Esophagus mucosa (tissue), 1 donor: ENCODE results near the gene MCAT. TPM values are rescaled to one million over a fixed set of nuclear protein-coding genes. Genes with fewer than 3 reads are reported as not detected.
"Not testable (repeated sequence)": the region's sequence is repeated elsewhere in the genome, so short reads cannot be mapped to it uniquely, and the experiment has no call there.

Experiments
- ATAC-seq: fragments of 200-7000 bp; cut with Tn5 transposase; one replicate; pipeline ENCODE4 v1.9.1; 2020
- total RNA-seq: library from RNA; stranded (reverse); gene quantifications from one replicate; pipeline ENCODE4 v1.2.4, GENCODE V29; 2023
- donor health status: DM: yes; HTN: yes; CAD: no.

The MCAT gene
- total RNA-seq, 1 donor from 2014 or later: 14.9 TPM

DNA sequence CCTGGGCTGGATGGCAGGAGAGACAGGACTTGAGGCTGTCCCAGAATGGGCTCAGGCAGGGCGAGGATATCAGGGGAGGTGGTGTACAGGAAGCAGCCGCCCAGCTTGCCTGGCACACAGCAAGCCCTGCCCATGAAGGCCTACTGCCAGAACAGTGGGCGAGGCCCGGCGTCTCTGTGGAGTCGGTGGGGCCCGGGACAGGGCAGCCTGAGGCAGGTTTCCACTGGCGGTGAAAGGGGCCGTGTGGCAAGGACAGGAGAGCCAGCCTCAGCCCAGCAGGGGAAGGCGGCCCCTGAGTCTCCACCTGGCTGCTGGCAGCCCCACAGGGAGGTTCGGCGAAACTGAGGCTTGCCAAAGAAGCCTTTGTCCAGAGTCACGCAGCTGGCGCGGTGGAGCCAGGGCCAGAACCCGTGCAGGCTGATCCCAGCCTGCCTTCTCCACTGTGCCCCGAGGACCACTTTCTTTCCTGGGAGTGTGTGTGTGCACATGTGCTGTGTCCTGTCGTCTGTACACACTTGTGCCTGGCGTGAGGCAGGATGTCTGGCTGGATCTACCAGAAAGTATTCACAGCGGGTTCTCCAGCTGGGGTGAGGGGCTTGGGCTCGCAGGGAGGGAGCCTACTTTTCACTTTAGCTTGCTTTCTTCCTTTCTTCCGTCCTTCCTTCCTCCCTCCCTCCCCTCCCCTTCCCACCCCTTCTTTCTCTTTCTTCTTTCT is 9.3 kb upstream of the MCAT start:
- peak; percentile 80 for ATAC-seq

DNA sequence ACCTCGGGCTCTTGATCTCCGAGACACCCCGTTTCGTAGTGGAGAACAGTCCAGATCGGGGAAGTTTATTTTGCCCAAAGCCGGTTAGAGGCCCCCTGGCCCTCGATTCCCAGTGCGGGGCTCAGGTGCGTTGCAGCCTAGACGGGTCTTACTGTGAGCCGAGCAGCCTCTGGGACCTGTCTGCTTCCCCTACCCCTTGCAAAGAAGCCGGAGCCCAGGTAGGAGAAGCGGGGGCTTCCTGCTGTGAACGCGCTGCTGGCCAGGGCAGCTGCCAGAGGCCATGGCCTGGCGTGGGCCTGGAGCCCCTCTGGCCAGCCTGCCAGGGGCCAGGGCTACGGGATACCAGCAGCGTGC is 8.8 kb upstream of the MCAT start:
- ATAC-seq: peak; percentile 4

DNA sequence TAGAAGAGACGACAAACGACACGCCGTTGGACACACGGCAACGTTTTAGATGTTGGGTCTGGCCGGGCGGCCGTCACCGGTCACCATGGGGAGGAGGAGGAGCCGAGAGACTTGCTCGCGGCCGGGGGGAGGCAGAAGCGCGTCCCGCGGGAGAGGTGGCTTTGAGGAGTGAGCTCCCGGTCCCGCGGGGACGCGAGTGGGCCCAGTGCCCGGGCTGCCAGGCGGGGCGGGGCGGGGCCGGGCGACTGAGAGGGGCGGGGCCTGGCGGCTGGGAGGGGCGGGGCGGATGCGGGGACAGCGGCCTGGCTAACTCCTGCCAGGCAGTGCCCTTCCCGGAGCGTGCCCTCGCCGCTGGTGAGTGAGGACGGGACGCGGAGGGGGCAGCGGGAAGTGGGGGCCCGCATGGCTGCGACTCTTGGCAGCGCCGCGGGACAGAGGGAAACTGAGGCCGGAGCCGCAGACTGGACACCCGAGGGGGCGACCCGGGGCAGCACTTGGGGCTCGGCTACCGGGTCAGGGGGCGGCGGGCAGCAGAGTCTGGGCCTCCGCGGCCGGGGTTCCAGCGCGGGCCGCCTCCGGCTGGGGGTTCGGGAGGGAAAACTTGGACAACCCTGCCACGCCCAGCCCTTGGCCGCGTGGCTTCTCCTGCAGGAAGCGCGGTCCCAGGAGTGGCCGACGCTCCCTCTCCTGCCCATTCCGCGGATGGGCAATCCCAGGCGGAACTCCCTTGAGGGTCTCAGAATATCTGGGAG is 8.2 kb upstream of the MCAT start, which contains the start of gene TSPO:
Gene TSPO, plus strand, starts transcription at position 309 of the 752 bp plus-strand sequence. CDS start 7,680 bp downstream, outside the sequence.
- peak; percentile 68 for ATAC-seq

DNA sequence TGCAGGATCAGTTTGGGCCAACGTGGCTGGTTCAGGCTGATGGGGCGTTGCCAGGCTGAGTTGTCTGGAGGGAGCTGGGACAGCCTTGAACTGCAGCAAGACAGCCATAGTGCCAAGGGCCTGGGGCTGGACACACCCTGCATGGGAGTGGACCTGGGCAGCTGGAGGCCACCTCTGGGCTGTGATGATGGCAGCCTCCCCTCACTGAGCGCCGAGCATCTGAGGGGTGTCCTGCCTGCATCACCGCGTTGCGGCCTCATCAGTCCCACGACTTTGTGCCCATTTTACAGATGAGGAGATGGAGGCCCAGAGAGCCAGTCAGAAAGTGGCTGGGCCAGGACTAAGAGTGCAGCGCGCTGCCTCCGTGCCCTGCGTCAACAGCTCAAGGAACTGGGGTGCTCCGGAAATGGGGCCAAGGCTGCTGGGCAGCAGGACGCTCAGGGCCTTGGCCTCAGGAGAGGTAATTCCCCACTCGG is 7.6 kb upstream of the MCAT start:
- no peak for ATAC-seq

DNA sequence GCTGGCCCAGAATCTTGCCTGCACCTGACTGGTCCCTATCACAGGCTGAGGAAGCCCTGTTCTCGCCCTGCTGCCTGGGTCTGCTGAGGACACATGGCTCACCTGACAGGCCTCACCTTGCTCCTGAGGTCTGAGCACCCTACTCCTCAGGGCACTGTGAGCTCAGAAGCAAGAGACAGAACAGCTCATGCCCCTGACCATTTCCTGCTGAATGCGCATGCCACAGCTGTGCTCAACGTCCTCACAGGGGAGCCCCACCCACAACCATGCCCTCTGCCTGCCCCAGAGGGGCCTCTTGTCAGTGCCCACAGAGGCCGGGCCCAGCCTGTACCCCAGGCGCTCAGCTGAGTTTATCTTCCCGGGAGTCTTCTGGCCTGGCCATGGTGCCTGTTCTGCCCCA is 5.4 kb upstream of the MCAT start:
- ATAC-seq: peak; percentile 40

DNA sequence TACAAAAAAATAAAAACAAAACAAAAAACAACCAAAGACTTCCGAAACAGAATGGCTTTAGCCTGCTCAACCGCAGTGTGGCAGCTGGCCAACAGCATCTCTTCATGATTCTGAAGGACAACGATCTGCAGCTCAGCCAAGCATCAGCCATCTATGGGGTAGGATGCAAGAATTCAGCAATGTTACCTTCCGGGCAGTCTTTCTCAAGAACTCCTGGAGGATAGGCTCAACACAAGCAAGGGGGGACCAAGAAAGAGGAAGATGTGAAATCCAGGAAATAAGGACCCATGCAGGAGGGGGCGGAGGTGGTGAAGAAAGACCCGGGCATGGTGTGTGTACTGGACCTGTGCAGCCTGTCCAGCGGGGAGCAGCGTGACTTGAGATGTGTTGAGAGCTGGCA is 4.6 kb upstream of the MCAT start:
- ATAC-seq: no peak

DNA sequence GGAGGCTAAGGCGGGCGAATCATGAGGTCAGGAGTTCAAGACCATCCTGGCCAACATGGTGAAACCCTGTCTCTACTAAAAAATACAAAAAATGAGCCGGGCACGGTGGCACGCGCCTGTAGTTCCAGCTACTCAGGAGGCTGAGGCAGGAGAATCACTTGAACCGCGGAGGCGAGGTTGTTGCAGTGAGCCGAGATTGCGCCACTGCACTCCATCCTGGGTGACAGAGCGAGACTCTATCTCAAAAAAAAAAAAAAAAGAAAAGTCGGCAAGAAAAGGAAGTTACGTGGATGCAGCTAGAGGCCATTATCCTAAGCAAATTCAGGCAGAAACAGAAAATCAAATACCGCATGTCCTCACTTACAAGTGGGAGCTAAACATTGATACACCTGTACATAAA is 3.1 kb upstream of the MCAT start:
- ATAC-seq: not testable (repeated sequence)

DNA sequence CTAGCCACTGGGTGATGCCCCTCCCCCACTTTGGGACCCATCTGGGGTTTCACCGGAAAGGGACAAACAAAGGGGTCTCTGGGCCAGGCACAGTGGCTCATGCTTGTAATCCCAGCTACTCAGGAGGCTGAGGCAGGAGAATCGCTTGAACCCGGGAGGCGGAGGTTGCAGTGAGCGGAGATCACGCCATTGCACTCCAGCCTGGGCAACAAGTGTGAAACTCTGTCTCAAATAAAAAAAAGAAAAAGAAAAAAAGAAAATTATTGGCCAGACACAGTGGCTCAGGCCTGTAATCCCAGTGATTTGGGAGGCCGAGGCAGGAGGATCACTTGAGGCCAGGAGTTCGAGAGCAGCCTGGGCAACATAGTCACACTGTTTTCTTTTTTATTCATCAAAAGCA is 2.2 kb upstream of the MCAT start:
- not testable (repeated sequence) for ATAC-seq

DNA sequence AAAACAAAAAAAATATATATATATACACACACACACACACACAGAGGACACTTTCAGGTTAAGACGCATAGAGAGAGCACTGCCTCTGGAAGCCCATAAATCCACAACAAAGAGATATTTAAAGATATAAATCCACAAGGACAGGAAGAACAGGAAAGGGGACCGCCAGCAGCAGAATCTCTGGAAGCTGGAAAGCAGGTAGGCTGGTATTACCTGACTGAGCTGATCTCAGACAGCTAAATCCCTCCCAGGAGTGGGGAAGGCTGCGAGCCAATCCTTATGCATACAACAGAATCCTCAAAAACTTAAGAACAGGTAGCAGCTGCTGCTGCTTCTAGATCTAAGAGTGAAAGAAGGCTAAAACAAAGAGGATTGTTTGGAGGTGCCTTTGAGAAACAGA is 1.8 kb upstream of the MCAT start:
- ATAC-seq: peak; percentile 78

DNA sequence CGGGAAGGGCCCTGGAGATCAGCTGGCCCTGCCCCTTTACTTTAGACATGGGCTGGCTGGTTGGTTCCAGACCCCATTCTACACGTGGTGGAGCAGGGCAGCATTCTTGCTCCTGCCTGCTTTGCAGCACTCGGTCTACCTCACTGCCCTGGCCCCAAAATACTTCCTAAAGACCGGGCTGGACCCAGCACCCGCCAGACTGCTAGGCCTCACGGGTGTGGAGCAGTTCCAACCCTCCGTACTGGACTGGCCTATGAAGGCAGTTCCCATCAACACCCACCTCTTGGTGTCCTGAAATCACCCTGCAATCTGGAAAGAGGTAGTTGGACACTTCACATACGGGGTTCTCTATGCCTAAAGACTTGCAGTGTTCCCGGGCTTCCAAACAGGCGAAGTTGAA is 6.4 kb downstream of the MCAT start:
- ATAC-seq: no peak

DNA sequence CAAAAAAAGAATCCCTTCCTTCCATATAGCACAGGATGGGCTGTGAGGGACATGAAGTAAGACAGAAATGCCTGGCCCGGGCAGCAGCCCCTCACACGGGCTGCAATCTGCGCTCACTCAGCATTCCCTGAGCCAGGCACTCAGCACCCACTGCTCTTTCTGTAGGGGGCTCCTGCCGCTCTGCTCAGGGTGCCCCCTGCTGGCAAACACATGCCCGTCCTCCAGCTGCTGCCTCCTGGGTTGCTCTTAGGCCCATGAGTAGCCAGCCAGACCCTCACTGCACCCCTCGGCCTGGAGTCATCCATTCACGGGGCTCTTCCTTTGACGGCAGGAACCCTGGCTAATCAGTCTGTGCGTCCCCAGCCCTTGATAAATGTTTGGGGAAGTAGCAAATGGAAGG is 6.9 kb downstream of the MCAT start:
- ATAC-seq: peak; percentile 36

DNA sequence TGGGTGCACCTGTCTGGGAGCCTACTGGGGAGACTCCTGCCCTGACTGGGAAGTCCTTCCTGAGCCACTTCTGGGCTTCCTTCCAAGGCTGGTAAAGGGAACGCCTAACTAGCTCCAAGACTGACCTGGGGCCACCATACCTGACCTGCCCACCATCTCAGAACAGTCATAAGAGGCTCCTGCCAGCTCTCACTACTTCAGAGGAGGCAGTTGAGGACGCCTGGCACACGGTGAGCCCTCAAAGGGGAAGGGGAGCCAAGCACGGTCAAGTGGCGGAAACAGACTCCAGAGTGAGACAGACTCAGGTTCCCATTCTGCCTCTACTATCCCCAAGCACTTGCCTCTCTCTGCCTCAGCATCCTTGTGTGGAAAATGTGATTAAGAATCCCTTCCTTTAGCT is 7.6 kb downstream of the MCAT start:
- ATAC-seq: peak; percentile 47

DNA sequence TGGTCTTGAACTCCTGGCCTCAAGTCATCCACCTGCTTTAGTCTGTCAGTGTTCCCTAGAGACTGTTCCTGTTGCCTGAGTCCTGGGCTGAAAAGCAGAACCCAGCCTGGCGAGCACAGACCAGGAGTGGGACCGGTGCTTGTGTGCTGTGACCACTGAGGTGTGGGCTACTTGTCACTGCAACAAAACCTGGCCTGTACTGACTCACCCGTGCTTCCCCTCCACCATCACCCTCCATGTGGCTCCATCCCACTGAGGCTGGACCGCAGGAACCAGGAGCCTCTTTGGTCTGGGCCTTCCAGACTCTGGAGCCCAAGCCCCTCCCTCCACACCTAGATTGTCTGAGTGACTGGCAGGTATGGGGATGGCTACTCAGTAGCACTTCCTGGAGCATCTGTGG is 8.6 kb downstream of the MCAT start:
- ATAC-seq: peak; percentile 1

DNA sequence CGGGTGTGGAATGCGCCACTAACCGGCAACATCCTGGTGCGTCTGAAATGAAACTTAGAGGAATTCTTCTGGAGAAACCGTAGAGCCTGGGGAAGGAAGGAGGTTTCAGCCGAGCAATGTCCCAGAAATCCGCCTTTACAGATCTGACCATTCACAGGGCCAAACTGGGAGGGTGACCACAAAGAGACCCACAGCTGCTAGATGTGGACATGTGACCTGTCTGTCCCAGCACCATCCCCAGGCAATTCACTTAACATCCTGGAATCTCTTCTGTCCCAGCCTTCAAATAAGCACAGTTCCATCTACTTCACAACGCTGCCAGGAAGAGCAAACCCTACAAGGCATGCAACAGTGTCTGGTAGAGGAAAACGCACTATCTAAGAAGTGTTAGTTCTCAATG is 9.8 kb downstream of the MCAT start:
- no peak for ATAC-seq

DNA sequence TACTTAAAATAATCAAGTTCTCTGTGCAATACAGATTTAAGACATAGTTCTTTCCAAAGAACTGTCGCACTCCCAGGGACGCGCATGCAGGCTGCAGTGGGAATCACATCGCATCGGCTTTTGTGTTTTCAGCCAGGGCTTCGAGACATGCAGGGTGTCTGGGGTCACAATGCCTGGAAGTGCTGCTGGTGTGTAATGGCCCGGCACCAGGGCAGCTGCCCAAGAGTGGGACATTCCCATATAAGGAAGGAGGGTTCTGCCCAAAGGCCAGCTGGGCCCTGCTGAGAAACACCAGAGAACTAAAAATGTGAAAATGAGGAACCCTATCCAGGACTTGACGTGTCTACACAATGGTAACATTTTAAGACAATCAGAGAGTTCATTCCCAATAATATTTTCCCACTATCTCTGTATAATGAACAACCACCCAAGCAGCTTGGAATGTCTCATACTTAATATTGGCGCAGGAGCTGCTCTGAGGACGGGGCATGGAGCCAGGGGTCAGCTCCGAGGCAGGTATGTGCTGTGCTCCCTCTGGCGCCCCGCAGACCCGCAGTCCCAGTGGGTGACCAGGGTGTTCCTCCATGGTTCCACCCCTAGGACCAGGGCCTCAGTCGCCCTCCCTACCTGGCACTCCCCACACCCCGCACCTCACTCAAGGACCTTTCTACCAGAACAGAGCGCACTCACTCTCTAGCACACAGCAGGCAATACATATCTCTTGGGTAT is 11.3 kb downstream of the MCAT start:
- ATAC-seq: no peak

DNA sequence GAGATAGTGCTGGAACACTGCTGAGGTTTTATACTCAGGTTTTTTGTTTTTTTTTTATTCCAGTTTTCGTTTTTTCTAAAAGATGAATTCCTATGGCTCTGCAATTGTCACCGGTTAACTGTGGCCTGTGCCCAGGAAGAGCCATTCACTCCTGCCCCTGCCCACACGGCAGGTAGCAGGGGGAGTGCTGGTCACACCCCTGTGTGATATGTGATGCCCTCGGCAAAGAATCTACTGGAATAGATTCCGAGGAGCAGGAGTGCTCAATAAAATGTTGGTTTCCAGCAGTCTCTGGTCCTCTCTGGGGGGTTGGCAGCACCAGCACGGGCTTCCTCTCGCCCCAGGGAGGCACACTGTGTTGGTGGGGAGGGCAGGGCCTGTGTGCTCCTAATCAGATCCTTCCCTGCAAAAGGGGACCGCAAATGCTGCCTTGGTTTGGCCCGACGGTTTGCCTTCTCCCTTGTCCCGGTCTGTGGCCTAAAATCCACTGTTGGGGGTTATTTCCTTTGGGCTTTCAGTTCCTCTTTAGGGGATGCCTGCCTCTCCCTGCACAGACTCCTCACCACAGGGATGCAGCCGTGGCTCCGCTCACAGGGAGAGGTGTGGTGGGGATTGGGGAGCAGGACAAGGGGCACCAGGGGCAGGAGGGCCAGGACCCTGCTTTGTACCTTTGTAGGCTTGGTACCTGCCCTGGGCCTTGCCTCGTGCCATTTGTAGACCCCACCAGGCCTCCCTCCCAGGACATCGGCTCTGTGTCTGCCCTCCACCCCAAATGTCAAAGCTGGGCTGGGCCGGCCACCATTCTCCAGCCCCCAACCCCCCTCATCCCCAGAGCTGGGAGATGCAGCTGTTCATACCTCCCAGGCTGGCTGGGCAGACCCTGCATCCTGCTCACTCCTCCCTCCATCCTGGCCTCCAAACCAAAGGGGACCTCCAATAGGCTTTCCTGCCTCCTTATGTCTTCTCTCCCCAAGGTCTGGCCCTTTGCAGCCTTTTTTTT is 13.5 kb downstream of the MCAT start:
- ATAC-seq: no peak

DNA sequence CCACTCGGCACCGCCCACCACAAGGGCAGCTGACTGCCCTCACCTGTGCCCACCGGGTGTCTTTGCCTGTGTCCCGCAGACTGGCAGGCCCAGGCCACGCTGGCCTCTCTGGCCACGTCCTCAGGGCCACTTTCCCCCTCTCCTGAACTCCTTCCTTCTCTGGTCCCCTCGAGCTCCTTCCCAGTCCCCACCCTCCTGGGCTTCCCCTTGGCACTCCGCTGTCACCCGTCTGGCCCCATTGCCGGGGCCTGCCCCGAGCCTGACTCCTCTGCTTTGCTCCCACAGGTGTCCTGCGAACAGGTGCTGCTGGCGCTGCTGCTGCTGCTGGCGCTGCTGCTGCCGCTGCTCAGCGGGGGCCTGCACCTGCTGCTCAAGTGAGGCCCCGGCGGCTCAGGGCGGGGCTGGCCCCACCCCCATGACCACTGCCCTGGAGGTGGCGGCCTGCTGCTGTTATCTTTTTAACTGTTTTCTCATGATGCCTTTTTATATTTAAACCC is 14.2 kb downstream of the MCAT start:
- no peak for ATAC-seq

DNA sequence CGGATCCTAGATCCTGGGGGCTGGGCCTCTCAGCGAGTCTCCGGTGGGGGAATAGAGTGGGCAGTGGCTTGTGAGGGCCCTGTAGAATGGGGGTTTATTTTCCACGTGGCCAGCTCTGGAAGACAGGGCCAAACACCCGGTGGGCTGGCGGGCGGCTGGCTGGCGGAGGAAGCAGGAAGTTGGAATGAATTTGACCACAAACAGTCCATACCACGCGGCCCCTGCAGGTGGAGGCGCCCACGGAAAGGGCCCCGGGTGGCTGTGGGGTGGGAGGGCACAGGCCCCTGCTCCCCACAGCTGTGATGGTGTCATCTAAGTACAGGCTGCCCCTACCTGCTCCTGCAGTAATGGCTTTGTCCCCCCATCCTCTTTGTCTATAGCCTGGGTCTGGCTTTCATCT is 15.1 kb downstream of the MCAT start:
- no peak for ATAC-seq

DNA sequence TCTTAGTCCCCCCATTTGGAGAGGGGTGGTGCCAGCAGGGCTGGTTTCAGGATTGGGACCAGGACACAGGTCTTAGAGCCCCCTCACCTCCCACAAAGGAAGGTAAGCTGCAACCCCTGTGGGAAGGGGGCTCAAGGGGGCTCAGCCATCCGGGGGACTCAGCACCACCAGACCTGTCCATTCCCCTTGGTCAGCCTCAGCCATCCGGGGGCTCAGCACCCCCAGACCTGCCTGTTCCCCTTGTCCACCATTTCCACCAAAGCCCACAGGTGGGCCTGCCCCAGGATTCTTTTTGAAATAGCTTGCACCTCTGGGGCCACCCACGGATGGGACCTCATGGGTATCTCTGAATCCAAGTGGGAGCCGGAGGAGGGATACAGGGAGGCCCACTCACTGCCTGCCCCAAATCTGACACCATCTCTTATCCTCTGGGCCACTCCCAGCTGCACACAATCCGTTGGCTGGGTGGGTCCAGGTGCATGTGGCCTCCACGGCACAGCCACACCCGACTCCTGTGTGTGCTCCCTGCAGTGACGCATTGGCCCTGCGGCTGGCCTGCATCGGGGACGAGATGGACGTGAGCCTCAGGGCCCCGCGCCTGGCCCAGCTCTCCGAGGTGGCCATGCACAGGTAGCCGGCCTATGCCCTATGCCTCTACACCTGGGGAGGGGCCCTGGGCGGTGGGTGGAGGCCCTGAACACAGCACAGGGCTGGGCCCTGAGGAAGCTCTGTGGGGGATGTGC is 15.9 kb downstream of the MCAT start:
- peak; percentile 91 for ATAC-seq

DNA sequence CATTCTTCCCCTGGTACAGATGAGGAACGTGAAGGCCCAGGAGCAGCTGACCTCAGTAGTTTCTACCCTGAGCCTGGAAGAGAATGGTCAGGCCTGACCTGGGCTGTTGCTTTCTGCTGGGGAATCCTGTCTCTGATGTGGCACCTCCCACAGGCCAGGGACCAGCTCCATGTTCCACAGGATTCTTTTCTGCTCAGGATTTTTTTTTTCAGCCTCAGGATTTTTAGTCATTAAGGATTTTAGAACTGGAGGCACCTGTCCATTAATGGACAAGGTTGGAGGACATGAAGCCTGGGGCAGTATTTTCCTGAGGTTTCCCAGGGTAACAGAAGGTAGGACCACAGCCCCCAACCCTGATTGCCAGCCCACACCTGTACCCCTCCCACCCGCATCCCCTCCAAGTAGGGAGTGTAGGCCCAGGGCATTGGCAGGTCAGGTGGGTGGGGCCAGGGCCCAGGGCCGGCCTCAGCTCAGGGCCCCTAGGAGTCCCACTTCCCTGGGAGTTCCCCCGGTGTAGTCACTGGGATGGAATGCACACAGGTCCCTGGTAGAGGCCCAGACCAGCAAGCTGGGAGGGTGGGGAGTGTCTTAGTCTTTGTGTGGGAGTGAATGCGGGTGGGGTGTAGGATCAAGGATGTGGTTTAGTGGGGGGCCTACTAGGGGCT is 16.6 kb downstream of the MCAT start:
- ATAC-seq: peak; percentile 81
